ENCODE measurements around the gene IMMP2L. TPM values are rescaled to one million over a fixed set of nuclear protein-coding genes. Genes with fewer than 3 reads are reported as not detected.

The IMMP2L gene
- total and polyA plus RNA-seq, 2 donors (not counting 3 experiments of a cell fraction or from before 2014, with no cell fraction given), result 9.9 to 11.8 TPM

GRCh38 chr7:110646804-110647203 lies 915.5 kb downstream of the IMMP2L start:
- H3K4me2 ChIP-seq (ENCODE audit: insufficient read depth, low read length), result no peak overlapping the region
- FAIRE-seq (no peak), DNase-seq (ENCODE audit: low read depth, low spot score) (no peak)
- POLR2A ChIA-PET, result no interaction called here
- CTCF ChIA-PET, result no interaction called here
- no peak overlapping the region for H3K9ac ChIP-seq (replicated peaks; ENCODE audit: extremely low read depth, insufficient read depth, low read length)
- H3K4me3 ChIP-seq (replicated peaks in 1 of 3; ENCODE audit: insufficient read depth in 1 of 3, low read depth in 1 of 3, low read length in 3 of 3), result no peak overlapping the region
- no peaks in the 10 kb centered on the region for H3K4me1 ChIP-seq (ENCODE audit: control insufficient read depth, extremely low read depth, insufficient read depth, low read length)
- no peak overlapping the region for H3K27ac ChIP-seq (ENCODE audit: insufficient read depth, low read depth, low read length)
- no peaks in the 10 kb centered on the region for H3K36me3 ChIP-seq (ENCODE audit: control insufficient read depth in 2 of 2, extremely low read depth in 1 of 2, insufficient read depth in 2 of 2, low read length in 2 of 2)
- intact Hi-C loops (cut with micrococcal nuclease) (no loop called here), dilution Hi-C loops (cut with MboI; ENCODE audit: extremely low pct_ligation_motif_present, low sequenced_read_pairs) (no loop called here)
- H3K27me3 ChIP-seq (ENCODE audit: control insufficient read depth in 2 of 2, insufficient read depth in 2 of 2, low read length in 2 of 2), result no peaks in the 10 kb centered on the region
- TF ChIP-seq POLR2AphosphoS5 (IDR thresholded peaks at IDR 0.05; ENCODE audit: insufficient read depth, low read depth, low read length) (no peak), GATA2 (IDR thresholded peaks at IDR 0.05; ENCODE audit: insufficient read depth, insufficient read length, low read depth, low read length) (no peak), JUN (IDR thresholded peaks at IDR 0.05; ENCODE audit: borderline replicate concordance, insufficient read depth, insufficient read length, low read depth) (no peak), MYC (IDR thresholded peaks at IDR 0.05; ENCODE audit: low read depth, low read length) (no peak), POLR2A (IDR thresholded peaks at IDR 0.05; ENCODE audit: low read depth, low read length) (no peak)
- TF ChIP-seq, protein P1, sequence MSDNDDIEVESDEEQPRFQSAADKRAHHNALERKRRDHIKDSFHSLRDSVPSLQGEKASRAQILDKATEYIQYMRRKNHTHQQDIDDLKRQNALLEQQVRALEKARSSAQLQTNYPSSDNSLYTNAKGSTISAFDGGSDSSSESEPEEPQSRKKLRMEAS (IDR thresholded peaks at IDR 0.05; ENCODE audit: insufficient read depth, insufficient read length), result no peak
- H3K79me2 ChIP-seq (ENCODE audit: control insufficient read depth, insufficient read depth, low read length), result no peaks in the 10 kb centered on the region
- no TSS peak for BruUV-seq (replicated peaks)
- no peaks in the 10 kb centered on the region for H3K9me1 ChIP-seq (replicated peaks; ENCODE audit: control insufficient read depth, extremely low read depth, insufficient read depth, low read length)
- no peaks in the 10 kb centered on the region for H4K20me1 ChIP-seq (replicated peaks; ENCODE audit: control insufficient read depth, extremely low read depth, insufficient read depth, low read length)
- H2AFZ ChIP-seq (ENCODE audit: low read depth, low read length), result no peak overlapping the region
- H3K9me3 ChIP-seq (replicated peaks; ENCODE audit: control insufficient read depth, insufficient read depth, low read length), result no peaks in the 10 kb centered on the region

DNA sequence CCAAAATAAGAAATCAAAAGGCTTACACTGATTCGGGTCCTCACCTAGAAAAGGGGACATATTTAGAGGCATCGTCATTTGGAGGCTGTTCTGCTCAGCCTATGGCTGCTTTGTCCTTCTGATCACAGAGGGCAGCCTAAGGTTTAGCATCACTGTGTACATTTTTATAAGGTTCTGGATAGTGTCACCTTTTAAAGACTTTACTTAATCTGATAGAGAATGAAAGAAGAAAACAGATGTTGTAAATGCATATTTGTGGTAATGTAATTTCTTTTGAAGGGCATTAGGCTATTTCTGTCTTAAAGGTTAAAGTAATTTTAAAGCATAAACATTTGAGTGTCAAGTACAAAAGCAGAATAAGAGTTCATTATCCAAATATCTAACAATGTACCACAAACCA lies 916.7 kb downstream of the IMMP2L start:
- Histone ChIP-seq H3K36me3 (ENCODE audit: control insufficient read depth in 2 of 2, extremely low read depth in 1 of 2, insufficient read depth in 2 of 2, low read length in 2 of 2) (no peaks in the 10 kb centered on the region), H3K9me3 (replicated peaks; ENCODE audit: control insufficient read depth, insufficient read depth, low read length) (no peaks in the 10 kb centered on the region), H3K4me2 (ENCODE audit: insufficient read depth, low read length) (no peak overlapping the region), H3K27me3 (ENCODE audit: control insufficient read depth in 2 of 2, insufficient read depth in 2 of 2, low read length in 2 of 2) (no peaks in the 10 kb centered on the region), H3K9me1 (replicated peaks; ENCODE audit: control insufficient read depth, extremely low read depth, insufficient read depth, low read length) (no peaks in the 10 kb centered on the region), H3K4me1 (ENCODE audit: control insufficient read depth, extremely low read depth, insufficient read depth, low read length) (no peaks in the 10 kb centered on the region), H3K4me3 (replicated peaks in 1 of 3; ENCODE audit: insufficient read depth in 1 of 3, low read depth in 1 of 3, low read length in 3 of 3) (no peak overlapping the region), H4K20me1 (replicated peaks; ENCODE audit: control insufficient read depth, extremely low read depth, insufficient read depth, low read length) (no peaks in the 10 kb centered on the region), H2AFZ (ENCODE audit: low read depth, low read length) (no peak overlapping the region), H3K79me2 (ENCODE audit: control insufficient read depth, insufficient read depth, low read length) (no peaks in the 10 kb centered on the region), H3K9ac (replicated peaks; ENCODE audit: extremely low read depth, insufficient read depth, low read length) (no peak overlapping the region), H3K27ac (ENCODE audit: insufficient read depth, low read depth, low read length) (no peak overlapping the region)
- TF ChIP-seq MYC (IDR thresholded peaks at IDR 0.05; ENCODE audit: low read depth, low read length) (no peak), FOS (IDR thresholded peaks at IDR 0.05; ENCODE audit: borderline replicate concordance, insufficient read depth, low read length) (no peak), POLR2AphosphoS5 (IDR thresholded peaks at IDR 0.05; ENCODE audit: insufficient read depth, low read depth, low read length) (no peak), EZH2 (IDR thresholded peaks at IDR 0.05; ENCODE audit: borderline replicate concordance, low read depth, low read length, severe bottlenecking) (no peak), POLR2A (IDR thresholded peaks at IDR 0.05; ENCODE audit: low read depth, low read length) (no peak), GATA2 (IDR thresholded peaks at IDR 0.05; ENCODE audit: insufficient read depth, insufficient read length, low read depth, low read length) (no peak), JUN (IDR thresholded peaks at IDR 0.05; ENCODE audit: borderline replicate concordance, insufficient read depth, insufficient read length, low read depth) (no peak)
- TF ChIP-seq, protein P2, sequence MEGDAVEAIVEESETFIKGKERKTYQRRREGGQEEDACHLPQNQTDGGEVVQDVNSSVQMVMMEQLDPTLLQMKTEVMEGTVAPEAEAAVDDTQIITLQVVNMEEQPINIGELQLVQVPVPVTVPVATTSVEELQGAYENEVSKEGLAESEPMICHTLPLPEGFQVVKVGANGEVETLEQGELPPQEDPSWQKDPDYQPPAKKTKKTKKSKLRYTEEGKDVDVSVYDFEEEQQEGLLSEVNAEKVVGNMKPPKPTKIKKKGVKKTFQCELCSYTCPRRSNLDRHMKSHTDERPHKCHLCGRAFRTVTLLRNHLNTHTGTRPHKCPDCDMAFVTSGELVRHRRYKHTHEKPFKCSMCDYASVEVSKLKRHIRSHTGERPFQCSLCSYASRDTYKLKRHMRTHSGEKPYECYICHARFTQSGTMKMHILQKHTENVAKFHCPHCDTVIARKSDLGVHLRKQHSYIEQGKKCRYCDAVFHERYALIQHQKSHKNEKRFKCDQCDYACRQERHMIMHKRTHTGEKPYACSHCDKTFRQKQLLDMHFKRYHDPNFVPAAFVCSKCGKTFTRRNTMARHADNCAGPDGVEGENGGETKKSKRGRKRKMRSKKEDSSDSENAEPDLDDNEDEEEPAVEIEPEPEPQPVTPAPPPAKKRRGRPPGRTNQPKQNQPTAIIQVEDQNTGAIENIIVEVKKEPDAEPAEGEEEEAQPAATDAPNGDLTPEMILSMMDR (IDR thresholded peaks at IDR 0.05; ENCODE audit: extremely low read depth in 1 of 2, insufficient read depth in 1 of 2, low read depth in 1 of 2, low read length in 2 of 2), result no peak
- TF ChIP-seq, protein P1 (IDR thresholded peaks at IDR 0.05; ENCODE audit: insufficient read depth, insufficient read length), result no peak
- ChIA-PET POLR2A (no interaction called here), CTCF (no interaction called here)
- FAIRE-seq, result no peak
- intact Hi-C loops (cut with micrococcal nuclease) (no loop called here), dilution Hi-C loops (cut with MboI; ENCODE audit: extremely low pct_ligation_motif_present, low sequenced_read_pairs) (no loop called here)
- BruUV-seq (replicated peaks), result no TSS peak
- DNase-seq (ENCODE audit: low read depth, low spot score), result no peak
